HUES6 (cell line): ENCODE measurements around the gene RTP2.

Source experiments
- H3K27ac ChIP-seq: 2 replicates; pipeline ENCODE4 v1.7.0; 2013; ENCODE audit warnings: low read depth, mild to moderate bottlenecking, low read length, inconsistent platforms
- H3K27me3 ChIP-seq: 2 replicates; pipeline ENCODE4 v1.6.1; 2013; ENCODE audit warnings: low read length; ENCODE audit not compliant: control insufficient read depth, insufficient read depth
- H3K36me3 ChIP-seq: 2 replicates; pipeline ENCODE4 v1.6.1; 2013; ENCODE audit warnings: low read length; ENCODE audit not compliant: control insufficient read depth, insufficient read depth
- H3K4me1 ChIP-seq: 2 replicates; pipeline ENCODE4 v1.6.1; 2013; ENCODE audit warnings: low read length; ENCODE audit not compliant: control insufficient read depth, insufficient read depth
- H3K4me3 ChIP-seq: 2 replicates; pipeline ENCODE4 v1.5.1; 2013; ENCODE audit warnings: low read depth, low read length
- H3K9ac ChIP-seq: one replicate; pipeline ENCODE4 v1.6.1; 2013; ENCODE audit warnings: mild to moderate bottlenecking, low read length
- H3K9me3 ChIP-seq: 2 replicates; pipeline ENCODE4 v1.6.1; 2013; ENCODE audit warnings: low read depth, low read length; ENCODE audit not compliant: control insufficient read depth, insufficient read depth

RTP2 gene

GRCh38 chr3:187725653-187726370, 23.5 kb upstream of the RTP2 start:
- Histone ChIP-seq H3K36me3 (peaks cover 80% of the 10 kb centered on the region), H3K27me3 (no peaks in the 10 kb centered on the region), H3K4me3 (no peak overlapping the region), H3K27ac (no peak overlapping the region), H3K9ac (no peak overlapping the region), H3K4me1 (no peaks in the 10 kb centered on the region), H3K9me3 (no peaks in the 10 kb centered on the region)

GRCh38 chr3:187725224-187725623, 22.9 kb upstream of the RTP2 start:
- H3K4me1 ChIP-seq: peaks cover 4% of the 10 kb centered on the region; the same call in 1 of the 2 replicates
- H3K36me3 ChIP-seq: peaks cover 74% of the 10 kb centered on the region
- H3K9me3 ChIP-seq: no peaks in the 10 kb centered on the region
- no peak overlapping the region for H3K27ac ChIP-seq
- no peak overlapping the region for H3K9ac ChIP-seq
- H3K4me3 ChIP-seq: no peak overlapping the region
- no peaks in the 10 kb centered on the region for H3K27me3 ChIP-seq

GRCh38 chr3:187722206-187722612, 19.9 kb upstream of the RTP2 start:
- H3K36me3 ChIP-seq: peaks cover 46% of the 10 kb centered on the region
- H3K9me3 ChIP-seq: no peaks in the 10 kb centered on the region
- no peak overlapping the region for H3K4me3 ChIP-seq
- H3K9ac ChIP-seq: no peak overlapping the region
- peaks cover 9% of the 10 kb centered on the region; the same call in 1 of the 2 replicates for H3K4me1 ChIP-seq
- no peaks in the 10 kb centered on the region for H3K27me3 ChIP-seq
- H3K27ac ChIP-seq: no peak overlapping the region

DNA sequence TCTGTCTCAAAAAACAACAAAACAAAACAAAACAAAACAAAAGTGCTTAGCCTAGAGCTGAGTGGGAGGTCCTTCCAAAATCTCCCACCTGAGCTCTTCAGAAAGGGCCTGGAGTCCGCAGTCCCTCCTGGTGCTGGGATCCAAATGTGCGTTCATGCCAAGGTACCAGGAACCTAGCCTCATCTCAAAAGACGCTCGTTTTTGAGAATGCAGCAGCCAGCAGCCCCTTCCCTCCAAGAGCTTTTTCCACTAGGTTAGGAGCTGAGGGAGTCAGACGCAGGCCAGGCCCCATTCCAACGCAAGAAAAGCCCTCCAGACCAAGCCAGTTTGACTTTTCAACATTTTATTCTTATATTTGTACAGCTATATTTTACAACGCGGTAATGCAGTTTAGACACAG, 18.7 kb upstream of the RTP2 start:
- H3K27ac ChIP-seq: no peak overlapping the region
- peaks cover 9% of the 10 kb centered on the region; the same call in 1 of the 2 replicates for H3K4me1 ChIP-seq
- H3K9ac ChIP-seq: no peak overlapping the region
- no peak overlapping the region for H3K4me3 ChIP-seq
- no peaks in the 10 kb centered on the region for H3K27me3 ChIP-seq
- peaks cover 36% of the 10 kb centered on the region for H3K36me3 ChIP-seq
- H3K9me3 ChIP-seq: no peaks in the 10 kb centered on the region

- peaks cover 9% of the 10 kb centered on the region; the same call in 1 of the 2 replicates for H3K4me1 ChIP-seq
- H3K9ac ChIP-seq: no peak overlapping the region
- H3K9me3 ChIP-seq: no peaks in the 10 kb centered on the region
- H3K27ac ChIP-seq: no peak overlapping the region
- peaks cover 32% of the 10 kb centered on the region for H3K36me3 ChIP-seq
- no peak overlapping the region for H3K4me3 ChIP-seq
- H3K27me3 ChIP-seq: no peaks in the 10 kb centered on the region
Observed at GRCh38 chr3:187720337-187720670, 17.9 kb upstream of the RTP2 start.

DNA sequence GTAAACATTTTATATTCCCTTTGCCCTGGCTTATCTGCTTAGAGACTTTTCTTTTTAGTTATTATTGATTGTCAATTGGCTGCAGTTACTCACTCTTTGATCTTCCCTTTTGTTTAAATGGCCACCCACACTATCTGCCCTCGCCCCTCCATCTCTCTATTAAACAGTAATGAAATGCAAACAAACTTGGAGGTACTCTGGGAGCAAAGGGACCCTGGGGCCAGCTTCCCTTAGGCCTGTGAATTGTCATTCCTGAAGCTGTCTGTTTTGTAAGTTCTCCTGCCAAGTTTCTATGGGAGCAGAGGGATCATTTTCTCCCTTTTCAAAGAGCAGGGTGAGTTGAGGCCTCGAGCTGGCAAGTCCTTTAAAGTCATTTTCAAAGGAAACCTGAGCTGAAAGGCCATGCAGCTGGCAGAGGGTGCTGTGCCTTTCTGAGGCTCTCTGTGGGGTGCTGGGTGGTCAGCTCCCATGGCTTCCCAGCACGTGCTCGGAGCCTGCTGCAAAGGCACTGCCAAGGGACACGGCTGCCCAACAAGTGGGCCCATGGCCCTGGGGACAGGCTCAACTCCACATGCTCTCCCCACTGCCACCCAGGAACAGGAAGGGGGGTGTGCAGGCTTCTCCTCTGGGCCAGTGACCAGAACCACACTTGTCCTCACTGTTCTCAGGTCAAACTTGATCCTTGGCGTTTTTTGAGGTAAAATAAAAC, 17.4 kb upstream of the RTP2 start:
- Histone ChIP-seq H3K4me3 (no peak overlapping the region), H3K27me3 (no peaks in the 10 kb centered on the region), H3K9ac (no peak overlapping the region), H3K27ac (no peak overlapping the region), H3K9me3 (no peaks in the 10 kb centered on the region), H3K36me3 (peaks cover 27% of the 10 kb centered on the region), H3K4me1 (peaks cover 9% of the 10 kb centered on the region; the same call in 1 of the 2 replicates)

GRCh38 chr3:187718802-187719201, 16.4 kb upstream of the RTP2 start:
- Histone ChIP-seq H3K36me3 (peaks cover 18% of the 10 kb centered on the region; the same call in 1 of the 2 replicates), H3K4me3 (no peak overlapping the region), H3K4me1 (peaks cover 9% of the 10 kb centered on the region; the same call in 1 of the 2 replicates), H3K9ac (no peak overlapping the region), H3K27ac (no peak overlapping the region), H3K9me3 (no peaks in the 10 kb centered on the region), H3K27me3 (no peaks in the 10 kb centered on the region)

GRCh38 chr3:187717572-187717971, 15.2 kb upstream of the RTP2 start:
- Histone ChIP-seq H3K4me1 (peaks cover 9% of the 10 kb centered on the region; the same call in 1 of the 2 replicates), H3K9me3 (no peaks in the 10 kb centered on the region), H3K9ac (no peak overlapping the region), H3K27me3 (no peaks in the 10 kb centered on the region), H3K27ac (no peak overlapping the region), H3K4me3 (no peak overlapping the region), H3K36me3 (peaks cover 8% of the 10 kb centered on the region; the same call in 1 of the 2 replicates)

GRCh38 chr3:187714404-187714979, 12.1 kb upstream of the RTP2 start:
- Histone ChIP-seq H3K27me3 (no peaks in the 10 kb centered on the region), H3K4me1 (no peaks in the 10 kb centered on the region), H3K4me3 (no peak overlapping the region), H3K36me3 (no peaks in the 10 kb centered on the region), H3K27ac (no peak overlapping the region), H3K9ac (no peak overlapping the region), H3K9me3 (no peaks in the 10 kb centered on the region)

GRCh38 chr3:187713504-187713903, 11.1 kb upstream of the RTP2 start:
- Histone ChIP-seq H3K27ac (no peak overlapping the region), H3K36me3 (no peaks in the 10 kb centered on the region), H3K9me3 (no peaks in the 10 kb centered on the region), H3K4me1 (no peaks in the 10 kb centered on the region), H3K4me3 (no peak overlapping the region), H3K9ac (no peak overlapping the region), H3K27me3 (no peaks in the 10 kb centered on the region)

- Histone ChIP-seq H3K27ac (no peak overlapping the region), H3K4me1 (no peaks in the 10 kb centered on the region), H3K27me3 (no peaks in the 10 kb centered on the region), H3K36me3 (no peaks in the 10 kb centered on the region), H3K9me3 (no peaks in the 10 kb centered on the region), H3K4me3 (no peak overlapping the region), H3K9ac (no peak overlapping the region)
Observed at GRCh38 chr3:187709155-187709554, 6.8 kb upstream of the RTP2 start.
